Measurements from ENCODE around the gene PREX1. TPM values are rescaled to one million over a fixed set of nuclear protein-coding genes. Genes with fewer than 3 reads are reported as not detected.

The PREX1 gene
- total and polyA plus RNA-seq, 2 donors (not counting 1 experiment from before 2014, with no cell fraction given): 1.0 to 3.1 TPM

DNA sequence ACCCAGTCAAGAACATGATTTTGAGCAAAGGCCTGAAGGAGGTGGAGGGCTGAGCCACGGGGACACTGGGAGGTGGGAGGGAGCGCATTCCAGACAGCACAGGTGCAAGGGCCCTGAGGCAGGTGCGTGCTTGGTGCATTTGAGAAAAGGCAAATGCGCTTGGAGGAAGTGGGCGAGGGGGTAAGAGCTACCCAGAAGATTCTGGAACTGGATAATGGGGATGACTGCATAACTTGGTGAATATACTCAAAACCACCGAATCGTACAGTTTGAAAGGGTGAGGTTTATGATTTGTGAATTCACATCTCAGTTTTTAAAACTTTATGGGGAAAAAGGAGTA, 9.8 kb downstream of the PREX1 start:
- no peak overlapping the region for H3K4me2 ChIP-seq (ENCODE audit: extremely low read depth, insufficient read depth, low read length)
- no peaks in the 10 kb centered on the region for H3K36me3 ChIP-seq (ENCODE audit: control insufficient read depth, insufficient read depth, low read length)
- no peaks in the 10 kb centered on the region for H4K20me1 ChIP-seq (ENCODE audit: control insufficient read depth, extremely low read depth, insufficient read depth, low read length)
- H3K79me2 ChIP-seq (ENCODE audit: control insufficient read depth, insufficient read depth, low read length): no peaks in the 10 kb centered on the region
- H3K4me1 ChIP-seq (ENCODE audit: control insufficient read depth, extremely low read depth, insufficient read depth, low read length): no peaks in the 10 kb centered on the region
- H3K4me3 ChIP-seq (replicated peaks in 1 of 4; ENCODE audit: control extremely low read depth in 1 of 4, insufficient read depth in 1 of 4, low read depth in 3 of 4, low read length in 4 of 4): no peak overlapping the region
- no peak overlapping the region for H3K9ac ChIP-seq (ENCODE audit: insufficient read depth, low read length)
- TF ChIP-seq, protein P1, sequence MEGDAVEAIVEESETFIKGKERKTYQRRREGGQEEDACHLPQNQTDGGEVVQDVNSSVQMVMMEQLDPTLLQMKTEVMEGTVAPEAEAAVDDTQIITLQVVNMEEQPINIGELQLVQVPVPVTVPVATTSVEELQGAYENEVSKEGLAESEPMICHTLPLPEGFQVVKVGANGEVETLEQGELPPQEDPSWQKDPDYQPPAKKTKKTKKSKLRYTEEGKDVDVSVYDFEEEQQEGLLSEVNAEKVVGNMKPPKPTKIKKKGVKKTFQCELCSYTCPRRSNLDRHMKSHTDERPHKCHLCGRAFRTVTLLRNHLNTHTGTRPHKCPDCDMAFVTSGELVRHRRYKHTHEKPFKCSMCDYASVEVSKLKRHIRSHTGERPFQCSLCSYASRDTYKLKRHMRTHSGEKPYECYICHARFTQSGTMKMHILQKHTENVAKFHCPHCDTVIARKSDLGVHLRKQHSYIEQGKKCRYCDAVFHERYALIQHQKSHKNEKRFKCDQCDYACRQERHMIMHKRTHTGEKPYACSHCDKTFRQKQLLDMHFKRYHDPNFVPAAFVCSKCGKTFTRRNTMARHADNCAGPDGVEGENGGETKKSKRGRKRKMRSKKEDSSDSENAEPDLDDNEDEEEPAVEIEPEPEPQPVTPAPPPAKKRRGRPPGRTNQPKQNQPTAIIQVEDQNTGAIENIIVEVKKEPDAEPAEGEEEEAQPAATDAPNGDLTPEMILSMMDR (conservative IDR thresholded peaks at IDR 0.05 in 1 of 2, IDR thresholded peaks at IDR 0.05 in 1 of 2; ENCODE audit: low read depth in 1 of 2, low read length in 2 of 2): no peak
- H3K27ac ChIP-seq (ENCODE audit: insufficient read depth, low read length): no peak overlapping the region
- DNase-seq (ENCODE audit: low read depth in 2 of 2): no peak
- no peaks in the 10 kb centered on the region for H3K9me3 ChIP-seq (ENCODE audit: control insufficient read depth, insufficient read depth, low read depth, low read length)
- H3K27me3 ChIP-seq (ENCODE audit: control insufficient read depth, insufficient read depth, low read length): no peaks in the 10 kb centered on the region
- no peak overlapping the region for H2AFZ ChIP-seq (ENCODE audit: low read length)

DNA sequence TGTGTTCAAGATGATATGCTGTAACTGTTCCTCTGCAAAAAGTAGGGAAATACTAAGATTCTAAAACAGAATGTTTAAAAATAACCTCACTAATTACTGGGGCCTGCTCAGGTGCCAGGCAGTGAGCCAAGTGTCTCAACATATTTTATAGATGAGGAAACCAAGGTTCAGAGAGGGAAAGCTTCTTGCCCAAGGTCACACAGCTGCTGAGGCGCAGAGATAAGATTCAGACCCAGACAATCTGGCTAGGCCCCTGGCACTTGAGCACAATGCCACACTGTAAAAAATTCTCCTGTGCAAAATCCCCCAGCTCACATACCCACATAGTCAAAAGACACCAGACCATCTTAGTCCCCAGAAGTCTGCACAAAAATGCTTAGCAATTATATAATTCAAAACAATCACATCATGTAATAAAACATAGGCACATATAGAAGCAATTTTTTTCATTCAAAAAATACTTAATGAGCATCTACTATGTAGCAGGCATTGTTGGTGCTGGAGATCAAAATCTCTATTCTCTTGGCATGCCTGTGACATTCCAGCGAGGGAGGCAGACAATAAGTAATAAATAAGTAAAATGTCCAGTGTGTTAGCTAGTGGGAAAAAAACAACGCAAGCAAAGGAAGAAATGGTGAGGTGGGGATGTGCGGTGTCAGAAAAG, 10.3 kb downstream of the PREX1 start:
- Histone ChIP-seq H3K4me3 (replicated peaks in 1 of 4; ENCODE audit: control extremely low read depth in 1 of 4, insufficient read depth in 1 of 4, low read depth in 3 of 4, low read length in 4 of 4) (no peak overlapping the region), H2AFZ (ENCODE audit: low read length) (no peak overlapping the region), H3K27ac (ENCODE audit: insufficient read depth, low read length) (no peak overlapping the region), H3K9me3 (ENCODE audit: control insufficient read depth, insufficient read depth, low read depth, low read length) (no peaks in the 10 kb centered on the region), H3K36me3 (ENCODE audit: control insufficient read depth, insufficient read depth, low read length) (no peaks in the 10 kb centered on the region), H3K4me1 (ENCODE audit: control insufficient read depth, extremely low read depth, insufficient read depth, low read length) (no peaks in the 10 kb centered on the region), H3K79me2 (ENCODE audit: control insufficient read depth, insufficient read depth, low read length) (no peaks in the 10 kb centered on the region), H3K27me3 (ENCODE audit: control insufficient read depth, insufficient read depth, low read length) (no peaks in the 10 kb centered on the region), H3K4me2 (ENCODE audit: extremely low read depth, insufficient read depth, low read length) (no peak overlapping the region), H3K9ac (ENCODE audit: insufficient read depth, low read length) (no peak overlapping the region), H4K20me1 (ENCODE audit: control insufficient read depth, extremely low read depth, insufficient read depth, low read length) (no peaks in the 10 kb centered on the region)
- DNase-seq (ENCODE audit: low read depth in 2 of 2): no peak
- no peak for TF ChIP-seq EZH2 (IDR thresholded peaks at IDR 0.05; ENCODE audit: low read length, missing control alignments)
- TF ChIP-seq, protein P1 (conservative IDR thresholded peaks at IDR 0.05 in 1 of 2, IDR thresholded peaks at IDR 0.05 in 1 of 2; ENCODE audit: low read depth in 1 of 2, low read length in 2 of 2): no peak

DNA sequence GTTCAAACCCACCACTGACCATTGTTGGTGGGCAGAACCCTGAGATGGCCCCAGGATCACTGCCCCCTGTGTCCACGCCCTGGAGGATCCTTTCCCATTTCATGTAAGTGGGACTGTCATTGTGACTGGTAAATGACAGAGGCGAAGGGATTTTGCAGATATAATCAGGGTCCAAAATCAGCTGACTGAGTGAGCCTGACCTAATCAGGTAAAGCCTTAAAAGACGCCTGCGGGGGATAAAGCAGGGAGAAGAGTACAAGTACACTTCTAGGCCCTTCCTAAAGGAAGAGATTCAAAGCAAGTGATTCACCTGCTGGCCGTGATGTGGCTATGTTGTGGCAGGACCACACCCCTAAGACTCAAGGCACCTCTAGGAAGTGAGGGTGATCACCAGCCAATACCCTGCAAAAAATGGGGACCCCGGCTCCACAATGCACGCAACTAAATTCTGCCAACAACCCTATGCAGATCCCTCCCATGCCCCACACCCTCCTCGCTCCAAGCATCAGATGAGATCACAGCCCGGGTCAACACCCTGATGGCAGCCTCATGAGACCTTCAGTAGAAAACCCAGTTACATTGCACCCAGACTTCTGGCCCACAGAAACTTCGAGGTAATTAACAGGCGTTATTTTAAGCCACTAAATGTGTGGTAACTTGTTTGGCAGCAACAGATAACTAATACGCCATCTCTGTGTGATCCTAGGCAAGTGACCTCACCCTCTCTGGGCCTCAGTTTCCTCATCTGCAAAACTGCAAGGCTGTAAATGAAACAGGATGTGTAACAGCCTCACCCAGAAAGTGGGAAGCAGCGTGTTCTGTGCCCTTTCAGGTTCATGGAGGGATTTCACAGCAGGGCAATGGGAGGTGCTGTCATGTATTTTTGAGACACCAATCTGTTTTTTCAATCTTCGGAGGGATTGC, 11.3 kb downstream of the PREX1 start:
- H3K4me1 ChIP-seq (ENCODE audit: control insufficient read depth, extremely low read depth, insufficient read depth, low read length): no peaks in the 10 kb centered on the region
- H3K27me3 ChIP-seq (ENCODE audit: control insufficient read depth, insufficient read depth, low read length): no peaks in the 10 kb centered on the region
- H3K27ac ChIP-seq (ENCODE audit: insufficient read depth, low read length): no peak overlapping the region
- no peak for TF ChIP-seq EZH2 (IDR thresholded peaks at IDR 0.05; ENCODE audit: low read length, missing control alignments)
- TF ChIP-seq, protein P1 (conservative IDR thresholded peaks at IDR 0.05 in 1 of 2, IDR thresholded peaks at IDR 0.05 in 1 of 2; ENCODE audit: low read depth in 1 of 2, low read length in 2 of 2): no peak
- H3K36me3 ChIP-seq (ENCODE audit: control insufficient read depth, insufficient read depth, low read length): no peaks in the 10 kb centered on the region
- H4K20me1 ChIP-seq (ENCODE audit: control insufficient read depth, extremely low read depth, insufficient read depth, low read length): no peaks in the 10 kb centered on the region
- no peak overlapping the region for H3K4me3 ChIP-seq (replicated peaks in 1 of 4; ENCODE audit: control extremely low read depth in 1 of 4, insufficient read depth in 1 of 4, low read depth in 3 of 4, low read length in 4 of 4)
- H3K79me2 ChIP-seq (ENCODE audit: control insufficient read depth, insufficient read depth, low read length): no peaks in the 10 kb centered on the region
- no peak overlapping the region for H2AFZ ChIP-seq (ENCODE audit: low read length)
- DNase-seq (ENCODE audit: low read depth in 2 of 2): no peak
- H3K4me2 ChIP-seq (ENCODE audit: extremely low read depth, insufficient read depth, low read length): no peak overlapping the region
- H3K9ac ChIP-seq (ENCODE audit: insufficient read depth, low read length): no peak overlapping the region
- no peaks in the 10 kb centered on the region for H3K9me3 ChIP-seq (ENCODE audit: control insufficient read depth, insufficient read depth, low read depth, low read length)

Data from fibroblast of lung (primary cell).